Measurements from ENCODE around the gene DDX51.

GRCh38 chr12:132146772-132147422 lies 2.8 kb upstream of the DDX51 start:
- no peak for TF ChIP-seq CTCF (IDR thresholded peaks at IDR 0.05; ENCODE audit: insufficient read depth, low read length)
- TF ChIP-seq POLR2AphosphoS5 (IDR thresholded peaks at IDR 0.05; ENCODE audit: low read depth) = no peak
- TF ChIP-seq SPI1 (IDR thresholded peaks at IDR 0.05; ENCODE audit: borderline replicate concordance, low read depth) = no peak
- TF ChIP-seq GABPA (IDR thresholded peaks at IDR 0.05; ENCODE audit: low read depth) = no peak
- no peak for TF ChIP-seq REST (IDR thresholded peaks at IDR 0.05; ENCODE audit: insufficient replicate concordance, low read depth)
